IPS-18c (cell line): Measurements from ENCODE around the gene CDNF.
"Not testable (repeated sequence)": the region's sequence is repeated elsewhere in the genome, so short reads cannot be mapped to it uniquely, and the experiment has no call there.

Experiments
- H3K4me3 ChIP-seq: 2 replicates; pipeline ENCODE4 v1.7.0; 2013; ENCODE audit warnings: low read depth, mild to moderate bottlenecking, low read length, moderate library complexity; ENCODE audit not compliant: insufficient read depth
- H3K9me3 ChIP-seq: one replicate; pipeline ENCODE4 v1.6.1; 2013; ENCODE audit warnings: mild to moderate bottlenecking, low read length, moderate library complexity; ENCODE audit not compliant: control insufficient read depth, insufficient read depth

The CDNF gene

DNA sequence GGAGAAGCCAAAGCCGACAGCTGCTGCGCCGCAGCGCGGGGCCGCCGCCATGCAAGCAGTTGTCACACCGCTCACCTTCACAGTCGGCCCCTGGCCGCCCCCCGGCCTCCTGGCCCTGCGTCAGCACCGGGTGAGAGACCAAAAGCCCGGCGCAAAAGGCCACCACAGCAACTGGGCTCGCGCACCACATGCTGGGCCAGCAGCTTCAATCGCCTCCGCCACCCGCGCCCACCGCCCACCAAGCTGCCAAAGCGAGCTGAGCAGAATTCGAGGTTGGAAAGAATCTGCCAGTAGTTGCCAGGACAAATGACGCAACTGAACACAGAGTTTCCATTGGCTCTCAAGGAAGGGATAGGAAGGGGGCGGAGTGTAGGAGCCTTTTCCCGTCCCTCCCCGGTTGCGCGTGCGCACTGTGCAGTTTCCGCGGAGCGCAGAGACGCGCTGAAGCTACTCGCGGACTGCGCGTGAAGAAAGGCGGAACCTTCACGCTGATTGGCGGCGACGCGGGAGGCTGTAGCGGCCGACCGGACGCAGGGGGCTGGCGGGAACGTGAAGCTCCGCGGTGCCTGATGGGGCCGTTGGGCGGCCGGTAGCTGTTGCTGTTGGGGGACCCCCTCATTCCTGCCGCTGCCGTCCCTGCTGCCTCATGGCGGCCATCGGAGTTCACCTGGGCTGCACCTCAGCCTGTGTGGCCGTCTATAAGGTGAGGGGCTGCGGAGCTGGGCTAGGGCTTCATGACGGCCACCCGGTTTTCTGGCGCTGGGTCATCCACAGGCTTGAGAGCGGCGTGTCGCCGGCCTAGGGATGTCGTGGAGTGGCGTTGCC is at the start of gene CDNF, which contains the start of the genes HSPA14 and MSANTD7:
Gene CDNF, minus strand, starts transcription at position 281 of the 825 bp plus-strand sequence. Its CDS starts 91 bp downstream, at position 190.
Gene HSPA14, plus strand, starts transcription at position 550 of the 825 bp plus-strand sequence. Its CDS starts 97 bp downstream, at position 647.
Gene MSANTD7, plus strand, starts transcription at position 550 of the 825 bp plus-strand sequence. CDS start 3,979 bp downstream, outside the sequence.
- H3K9me3 ChIP-seq, result no peaks in the 10 kb centered on the region
- H3K4me3 ChIP-seq, result peak within 1 kb of the TSS; percentile 83

DNA sequence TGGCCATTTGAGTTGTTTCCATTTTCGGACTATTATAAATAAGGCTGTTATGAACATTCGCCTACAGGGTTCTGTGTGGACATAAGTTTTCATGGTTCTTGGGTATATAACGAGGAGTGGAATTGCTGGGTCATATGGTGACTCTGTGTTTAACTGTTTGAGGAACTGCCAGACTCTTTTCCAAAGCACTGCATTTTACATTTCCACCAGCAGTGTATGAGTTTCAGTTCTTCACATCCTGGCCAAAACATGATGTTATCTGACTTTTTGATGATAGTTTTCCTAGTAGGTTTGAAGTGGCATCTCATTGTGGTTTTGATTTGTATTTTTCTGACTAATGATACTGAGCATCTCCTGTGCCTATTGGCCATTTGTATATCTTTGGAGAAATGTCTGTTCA is 46.2 kb upstream of the CDNF start:
- Histone ChIP-seq H3K9me3 (no peaks in the 10 kb centered on the region), H3K4me3 (no peak overlapping the region)

DNA sequence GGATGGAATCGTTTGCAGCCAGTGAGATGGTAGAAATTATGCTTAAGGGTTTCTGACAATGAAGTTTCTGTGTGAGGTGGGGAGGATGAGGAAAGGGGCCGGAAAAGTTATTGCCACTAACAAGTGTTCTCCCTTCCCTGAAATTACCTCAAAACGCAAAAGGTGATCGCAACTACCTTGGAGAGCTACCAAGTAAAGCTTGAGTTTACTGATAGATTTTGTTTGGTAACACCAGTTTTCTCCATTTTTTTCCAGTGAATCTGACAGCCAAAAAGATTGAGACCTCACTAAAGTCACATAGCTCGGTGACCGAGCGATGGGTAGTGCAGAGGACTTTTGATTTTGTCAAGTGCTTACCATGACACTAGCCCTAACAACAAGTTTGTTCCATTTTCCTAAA is 42.4 kb upstream of the CDNF start:
- Histone ChIP-seq H3K4me3 (peak overlapping the region; percentile 97), H3K9me3 (no peaks in the 10 kb centered on the region)

DNA sequence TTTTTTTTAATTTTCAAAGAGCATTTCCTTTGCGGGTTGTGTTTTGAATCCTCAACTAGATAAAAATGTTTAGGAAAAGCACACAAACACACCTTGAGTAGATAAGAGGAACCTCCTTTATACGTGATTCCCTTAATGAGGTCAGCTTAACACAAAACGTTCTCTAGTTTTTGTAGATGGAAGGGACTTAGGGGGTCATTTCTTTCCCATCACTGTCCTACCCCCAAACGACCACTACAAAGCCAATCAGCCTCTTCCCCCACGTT is 42.0 kb upstream of the CDNF start:
- no peaks in the 10 kb centered on the region for H3K9me3 ChIP-seq
- H3K4me3 ChIP-seq, result peak overlapping the region; percentile 97

DNA sequence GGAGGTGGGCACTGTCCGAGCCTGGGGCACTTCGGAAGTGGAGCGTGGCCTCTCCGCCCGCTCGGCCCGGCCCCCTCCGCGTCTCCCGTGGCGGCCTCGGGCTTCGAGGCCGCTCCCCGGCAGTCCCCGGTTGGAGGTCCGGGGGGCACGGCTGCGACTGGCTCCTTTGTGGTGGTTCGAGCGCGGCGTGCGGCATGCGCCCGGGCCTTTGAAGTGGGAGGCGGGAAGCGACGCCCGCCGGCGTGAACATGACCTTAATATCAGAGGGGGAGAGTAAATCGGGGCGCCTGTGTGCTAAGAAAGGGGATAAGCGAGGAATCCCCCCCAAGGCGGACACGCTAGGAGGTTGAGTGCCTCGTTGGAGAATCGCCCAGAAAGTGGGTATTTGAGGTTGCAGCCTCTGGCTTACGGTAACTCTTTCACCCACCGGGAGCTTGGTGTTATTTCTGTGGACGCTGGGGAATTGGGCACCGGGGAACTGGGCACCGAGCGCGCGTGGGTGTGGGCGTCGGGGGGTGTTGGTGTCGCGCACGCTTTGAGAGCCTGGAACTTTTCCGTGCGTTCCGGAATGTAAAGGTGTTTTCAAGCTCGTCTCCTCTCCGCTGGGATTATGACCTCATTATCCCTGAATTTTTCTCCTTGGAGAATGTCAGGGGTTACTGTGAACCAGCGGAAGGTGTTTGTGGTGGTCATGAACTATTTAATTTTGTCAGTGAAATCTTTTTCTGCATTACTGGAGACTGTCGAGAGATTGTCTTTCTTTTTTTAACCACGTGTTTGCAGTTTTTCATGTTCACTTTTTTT is 41.5 kb upstream of the CDNF start:
- Histone ChIP-seq H3K4me3 (peak overlapping the region; percentile 97), H3K9me3 (no peaks in the 10 kb centered on the region)

DNA sequence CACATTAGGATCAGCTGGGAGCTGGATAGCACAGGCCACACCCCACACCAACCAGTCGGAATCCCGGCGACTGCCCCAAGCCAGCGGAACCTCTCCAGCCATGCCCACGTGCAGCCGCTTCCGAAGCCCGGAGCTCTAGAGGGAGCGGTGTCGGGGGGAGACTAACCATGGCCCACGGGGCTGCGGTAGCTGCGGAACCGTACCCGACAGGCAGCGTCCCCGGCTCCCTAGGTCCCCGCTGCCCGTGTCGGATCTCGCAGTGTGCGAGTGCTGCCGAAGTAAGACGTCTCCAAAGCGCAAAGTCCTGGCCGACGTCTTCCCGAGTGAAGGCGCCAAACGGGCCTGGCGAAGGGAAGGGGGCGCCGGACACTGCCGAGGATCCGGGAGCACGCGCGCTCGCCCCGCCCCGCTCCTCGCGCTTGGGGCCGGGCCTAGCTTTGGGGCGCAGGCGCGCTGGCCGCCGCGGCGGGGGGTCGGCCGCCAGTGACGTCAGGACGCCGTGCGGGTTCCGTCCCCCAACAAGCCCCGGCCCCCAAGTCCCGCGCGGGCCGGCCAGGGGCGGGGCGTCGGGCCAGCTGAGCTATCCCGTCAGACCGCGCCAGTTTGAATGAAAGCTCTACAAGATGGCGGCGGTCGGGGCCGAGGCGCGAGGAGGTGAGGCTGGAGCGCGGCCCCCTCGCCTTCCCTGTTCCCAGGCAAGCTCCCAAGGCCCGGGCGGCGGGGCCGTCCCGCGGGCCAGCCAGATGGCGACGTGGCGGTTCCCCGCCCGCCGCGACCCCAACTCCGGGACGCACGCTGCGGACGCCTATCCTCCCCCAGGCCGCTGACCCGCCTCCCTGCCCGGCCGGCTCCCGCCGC is 40.7 kb upstream of the CDNF start, which contains the start of gene SUV39H2:
Gene SUV39H2, plus strand, starts transcription at position 601 of the 858 bp plus-strand sequence. Its CDS starts 23 bp downstream, at position 624.
- Histone ChIP-seq H3K4me3 (peak within 1 kb of the TSS; percentile 97), H3K9me3 (no peaks in the 10 kb centered on the region)

DNA sequence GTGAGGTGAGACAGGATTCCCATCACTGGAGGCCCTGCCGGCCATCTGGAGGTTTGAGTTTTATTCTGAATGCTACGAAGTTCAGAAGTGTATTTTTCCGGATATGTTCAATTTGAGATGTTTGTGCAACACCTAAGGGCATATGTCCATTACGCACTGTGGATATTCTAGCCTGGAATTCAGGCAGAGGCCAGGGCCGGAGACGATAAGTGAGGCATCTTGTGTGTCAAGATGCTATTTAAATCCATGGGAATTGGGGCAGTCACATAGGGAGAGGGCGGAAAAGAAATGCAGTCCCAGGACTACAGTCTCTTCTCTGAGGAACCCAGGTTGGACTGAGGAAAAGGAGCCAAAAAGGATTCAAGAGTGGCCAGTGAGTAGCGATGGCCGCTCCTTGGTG is 38.9 kb upstream of the CDNF start:
- Histone ChIP-seq H3K9me3 (no peaks in the 10 kb centered on the region), H3K4me3 (no peak overlapping the region)

DNA sequence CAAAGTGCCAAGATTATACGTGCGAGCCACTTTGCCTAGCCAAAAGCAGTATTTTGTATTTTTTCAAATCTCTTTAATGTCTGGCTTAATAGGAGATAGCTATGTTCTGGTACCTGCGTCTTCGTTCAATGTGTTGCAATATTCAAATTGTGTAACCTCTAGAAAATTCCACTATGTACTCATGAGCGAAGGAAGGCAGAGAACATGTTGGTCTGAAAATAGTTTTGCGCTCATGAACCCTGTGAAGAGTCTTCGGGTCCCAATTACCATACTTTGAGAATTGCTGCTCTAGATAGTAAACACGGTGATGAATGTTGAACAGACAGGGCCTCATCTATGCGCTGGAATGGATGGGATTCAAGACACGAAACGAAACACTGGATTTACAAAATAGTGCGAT is 38.1 kb upstream of the CDNF start:
- H3K4me3 ChIP-seq, result no peak overlapping the region
- no peaks in the 10 kb centered on the region for H3K9me3 ChIP-seq

DNA sequence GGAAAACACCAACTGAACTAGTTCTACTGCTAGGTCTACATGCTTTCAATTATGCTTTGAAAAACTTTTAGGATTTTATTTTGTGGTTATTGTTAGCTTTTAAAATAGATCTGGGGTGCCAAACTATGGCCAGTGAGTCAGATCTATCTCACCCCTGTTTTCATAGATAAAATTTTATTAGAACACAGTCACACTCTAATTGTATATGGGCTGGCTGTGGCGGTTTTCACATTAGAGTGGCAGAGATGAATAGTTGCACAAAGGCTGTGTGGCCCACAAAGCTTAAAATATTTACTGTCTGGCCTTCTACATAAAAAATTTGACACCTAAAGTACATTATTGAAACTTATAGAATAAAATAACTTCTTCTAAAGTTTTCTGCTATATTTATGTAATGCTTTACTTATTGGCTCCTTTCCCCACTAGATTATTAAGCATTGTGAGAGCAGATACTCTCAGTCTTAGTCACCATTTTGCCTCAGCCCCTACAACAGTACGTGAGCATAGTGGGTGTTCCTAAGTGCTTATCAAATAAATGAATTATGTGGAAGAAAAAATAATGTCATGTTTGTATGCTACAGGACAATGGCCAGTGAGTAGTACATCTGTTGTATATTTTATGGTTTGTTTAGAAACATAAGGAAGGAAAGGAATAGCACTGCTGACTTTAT is 35.4 kb upstream of the CDNF start:
- Histone ChIP-seq H3K9me3 (no peaks in the 10 kb centered on the region), H3K4me3 (no peak overlapping the region)

DNA sequence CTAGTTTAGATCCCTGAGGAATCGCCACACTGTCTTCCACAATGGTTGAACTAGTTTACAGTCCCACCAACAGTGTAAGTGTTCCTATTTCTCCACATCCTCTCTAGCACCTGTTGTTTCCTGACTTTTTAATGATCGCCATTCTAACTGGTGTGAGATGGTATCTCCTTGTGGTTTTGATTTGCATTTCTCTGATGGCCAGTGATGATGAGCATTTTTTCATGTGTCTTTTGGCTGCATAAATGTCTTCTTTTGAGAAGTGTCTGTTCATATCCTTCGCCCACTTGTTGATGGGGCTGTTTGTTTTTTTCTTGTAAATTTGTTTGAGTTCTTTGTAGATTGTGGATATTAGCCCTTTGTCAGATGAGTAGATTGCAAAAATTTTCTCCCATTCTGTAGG is 27.0 kb upstream of the CDNF start:
- H3K9me3 ChIP-seq, H3K4me3 ChIP-seq: not testable (repeated sequence)

DNA sequence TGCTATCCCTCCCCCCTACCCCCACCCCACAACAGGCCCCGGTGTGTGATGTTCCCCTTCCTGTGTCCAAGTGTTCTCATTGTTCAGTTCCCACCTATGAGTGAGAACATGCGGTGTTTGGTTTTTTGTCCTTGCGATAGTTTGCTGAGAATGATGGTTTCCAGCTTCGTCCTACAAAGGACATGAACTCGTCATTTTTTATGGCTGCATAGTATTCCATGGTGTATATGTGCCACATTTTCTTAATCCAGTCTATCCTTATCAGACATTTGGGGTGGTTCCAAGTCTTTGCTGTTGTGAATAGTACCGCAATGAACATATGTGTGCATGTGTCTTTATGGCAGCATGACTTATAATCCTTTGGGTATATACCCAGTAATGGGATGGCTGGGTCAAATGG is 26.6 kb upstream of the CDNF start:
- H3K4me3 ChIP-seq, H3K9me3 ChIP-seq: not testable (repeated sequence)

DNA sequence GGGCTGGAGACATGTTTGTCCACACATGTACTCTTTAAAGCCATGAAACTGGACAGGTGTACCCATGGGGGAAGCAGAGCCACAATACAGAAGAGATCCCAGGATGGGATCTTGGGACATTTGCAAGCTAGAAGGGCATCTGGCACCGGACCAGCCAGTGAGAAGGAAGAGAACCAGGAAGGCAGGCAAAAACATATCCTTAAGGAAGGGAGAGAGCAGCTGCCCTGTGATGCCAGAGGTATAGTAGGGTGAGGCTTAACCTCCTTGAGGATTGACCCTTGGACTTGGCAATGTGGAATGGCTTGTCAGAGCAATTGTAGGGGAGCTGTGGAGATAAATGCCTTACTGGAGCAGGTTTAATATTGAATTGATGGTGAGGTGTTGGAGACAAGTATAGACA is 23.0 kb upstream of the CDNF start:
- no peaks in the 10 kb centered on the region for H3K9me3 ChIP-seq

DNA sequence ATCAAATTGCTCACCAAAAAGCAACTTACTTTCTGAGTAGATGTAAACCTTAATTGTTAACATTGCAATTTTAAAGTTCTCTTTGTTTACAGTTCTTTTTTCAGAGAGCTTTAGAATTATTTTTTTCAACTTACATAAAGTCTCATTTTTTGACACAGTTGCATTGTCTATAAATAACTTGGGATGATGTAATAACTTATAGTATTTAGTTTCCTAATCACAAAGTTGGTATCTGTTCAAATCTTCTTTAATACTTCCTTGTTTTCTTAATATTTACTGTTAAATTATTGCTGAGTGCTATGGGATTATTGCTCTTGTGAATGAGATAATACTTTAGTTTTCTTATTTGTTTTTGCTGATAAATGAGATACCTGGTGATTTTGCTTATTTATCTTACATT is 21.9 kb upstream of the CDNF start:
- no peaks in the 10 kb centered on the region for H3K9me3 ChIP-seq
- H3K4me3 ChIP-seq, result no peak overlapping the region

More for the DNA sequence above, 23.0 kb upstream of the CDNF start:
- no peak overlapping the region for H3K4me3 ChIP-seq

DNA sequence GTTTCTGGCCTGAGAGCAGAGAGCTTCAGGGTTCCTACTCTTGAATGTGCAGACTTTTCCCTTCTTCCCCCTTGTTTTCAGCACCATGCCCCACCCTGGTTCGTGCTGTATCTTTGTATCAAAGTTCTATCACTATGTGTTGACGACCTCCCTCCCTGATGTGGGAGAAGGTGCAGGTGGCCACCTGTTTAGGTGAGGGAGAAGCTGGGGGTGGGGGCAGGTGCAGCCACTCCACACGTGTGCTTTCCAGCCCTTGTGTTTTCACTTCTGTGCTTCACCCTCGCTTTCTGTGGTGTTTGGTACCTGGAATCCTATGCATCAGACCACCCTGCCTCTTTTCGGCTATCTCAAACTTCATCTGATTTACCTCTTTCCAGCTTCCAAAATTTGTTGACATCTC is 21.2 kb upstream of the CDNF start:
- Histone ChIP-seq H3K9me3 (no peaks in the 10 kb centered on the region), H3K4me3 (no peak overlapping the region)

DNA sequence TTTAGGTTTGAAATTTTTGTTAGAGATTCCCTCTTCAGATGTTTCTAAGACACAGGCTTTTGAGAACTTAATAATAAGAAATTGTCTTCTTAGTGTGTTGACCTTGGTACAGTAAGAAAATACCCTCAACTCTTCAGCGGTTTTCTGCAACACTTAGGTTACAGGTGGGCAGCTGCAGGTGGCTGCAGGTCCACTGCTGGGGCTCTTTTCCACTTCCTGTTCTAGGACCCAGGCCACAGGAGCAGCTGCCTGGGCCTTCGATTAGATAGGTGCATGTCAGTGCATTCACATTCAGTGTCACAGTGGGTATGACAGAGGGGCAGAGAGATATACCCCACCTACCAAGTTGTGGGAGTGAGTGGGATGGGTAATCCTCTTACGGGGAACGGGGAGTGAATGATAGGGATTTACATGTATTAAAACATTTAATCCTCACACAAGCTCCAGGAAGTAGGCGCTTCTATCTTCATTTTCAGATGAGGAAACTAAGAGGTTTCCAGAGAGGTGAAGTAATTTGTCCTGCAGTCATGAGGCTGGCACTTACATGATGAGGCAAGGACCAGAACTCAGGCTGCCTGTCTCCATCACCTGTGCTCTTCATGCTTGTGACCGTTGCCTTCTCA is 20.6 kb upstream of the CDNF start:
- no peak overlapping the region for H3K4me3 ChIP-seq
- no peaks in the 10 kb centered on the region for H3K9me3 ChIP-seq

DNA sequence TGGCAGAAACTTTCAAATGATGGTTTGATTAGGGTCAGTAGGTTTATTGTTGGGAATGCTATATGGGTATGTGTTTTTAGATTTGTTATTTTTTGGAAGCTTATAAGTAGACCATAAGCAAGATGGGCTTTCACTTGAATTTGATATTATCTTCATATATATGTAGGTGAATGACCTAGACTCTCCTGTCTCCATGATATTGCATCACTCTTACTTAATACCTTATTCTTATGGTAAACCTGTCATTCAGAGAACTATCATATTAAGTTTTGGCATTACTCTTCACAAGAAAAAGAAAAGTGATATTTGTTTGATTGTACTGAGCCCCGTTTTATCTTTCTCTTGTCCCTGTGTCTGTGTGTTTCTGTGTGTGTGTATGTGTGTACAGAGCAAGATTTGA is 17.6 kb upstream of the CDNF start:
- Histone ChIP-seq H3K4me3 (no peak overlapping the region), H3K9me3 (no peaks in the 10 kb centered on the region)
